ENCODE results near the gene ZDHHC22. TPM values are rescaled to one million over a fixed set of nuclear protein-coding genes. Genes with fewer than 3 reads are reported as not detected.

ZDHHC22 gene
- polyA plus RNA-seq, 1 of the 3 experiments (the other 2 are of a cell fraction) = not detected

DNA sequence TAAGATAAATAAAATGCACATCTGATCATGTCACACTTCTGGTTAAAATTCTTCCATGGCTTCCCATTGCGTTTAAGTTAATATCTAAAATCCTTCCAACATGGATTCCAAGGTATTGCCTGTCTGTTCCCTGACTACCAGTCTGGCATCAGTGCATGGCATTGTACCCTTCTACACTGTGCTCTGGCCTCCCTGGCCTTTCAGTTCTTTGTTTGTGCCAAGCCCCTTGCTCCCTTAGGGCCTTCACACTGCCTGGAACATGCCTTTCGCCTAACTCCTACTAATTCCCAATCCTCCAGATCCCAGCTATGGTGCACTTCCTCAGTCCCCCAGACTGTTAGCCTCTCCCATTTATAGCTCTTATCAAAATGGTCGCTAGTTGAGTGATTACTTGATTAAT, 37.2 kb downstream of the ZDHHC22 start:
- TF ChIP-seq SMC3 (IDR thresholded peaks at IDR 0.05; ENCODE audit: low read depth, low read length) (no peak), CTCF (IDR thresholded peaks at IDR 0.05) (no peak), NFIC (IDR thresholded peaks at IDR 0.05; ENCODE audit: borderline replicate concordance) (no peak), TCF12 (IDR thresholded peaks at IDR 0.05) (no peak), FOSL2 (IDR thresholded peaks at IDR 0.05; ENCODE audit: borderline replicate concordance, low read depth) (no peak), TAF1 (IDR thresholded peaks at IDR 0.05; ENCODE audit: borderline replicate concordance, low read depth, low read length) (no peak), ELF1 (IDR thresholded peaks at IDR 0.05) (no peak), TEAD4 (IDR thresholded peaks at IDR 0.05; ENCODE audit: borderline replicate concordance, insufficient read depth) (no peak)
- TF ChIP-seq, protein P1, sequence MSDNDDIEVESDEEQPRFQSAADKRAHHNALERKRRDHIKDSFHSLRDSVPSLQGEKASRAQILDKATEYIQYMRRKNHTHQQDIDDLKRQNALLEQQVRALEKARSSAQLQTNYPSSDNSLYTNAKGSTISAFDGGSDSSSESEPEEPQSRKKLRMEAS (IDR thresholded peaks at IDR 0.05; ENCODE audit: low read depth) = no peak
- TF ChIP-seq, protein P2, sequence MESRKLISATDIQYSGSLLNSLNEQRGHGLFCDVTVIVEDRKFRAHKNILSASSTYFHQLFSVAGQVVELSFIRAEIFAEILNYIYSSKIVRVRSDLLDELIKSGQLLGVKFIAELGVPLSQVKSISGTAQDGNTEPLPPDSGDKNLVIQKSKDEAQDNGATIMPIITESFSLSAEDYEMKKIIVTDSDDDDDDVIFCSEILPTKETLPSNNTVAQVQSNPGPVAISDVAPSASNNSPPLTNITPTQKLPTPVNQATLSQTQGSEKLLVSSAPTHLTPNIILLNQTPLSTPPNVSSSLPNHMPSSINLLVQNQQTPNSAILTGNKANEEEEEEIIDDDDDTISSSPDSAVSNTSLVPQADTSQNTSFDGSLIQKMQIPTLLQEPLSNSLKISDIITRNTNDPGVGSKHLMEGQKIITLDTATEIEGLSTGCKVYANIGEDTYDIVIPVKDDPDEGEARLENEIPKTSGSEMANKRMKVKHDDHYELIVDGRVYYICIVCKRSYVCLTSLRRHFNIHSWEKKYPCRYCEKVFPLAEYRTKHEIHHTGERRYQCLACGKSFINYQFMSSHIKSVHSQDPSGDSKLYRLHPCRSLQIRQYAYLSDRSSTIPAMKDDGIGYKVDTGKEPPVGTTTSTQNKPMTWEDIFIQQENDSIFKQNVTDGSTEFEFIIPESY (IDR thresholded peaks at IDR 0.05; ENCODE audit: borderline replicate concordance, low read depth) = no peak
- no peaks in the 10 kb centered on the region for H3K9me2 ChIP-seq
- WGBS (ENCODE audit: low lambda C conversion rate) = 84% methylated on average over 3 of the region's 3 CpGs
- no peak overlapping the region for H3K4me2 ChIP-seq
- ChIA-PET POLR2A (no interaction called here), CTCF (interaction anchor here (0.9 to 2.6 kb wide), 7 partner anchors 20 to 244 kb away, joined by 3 to 10 read pairs (median 4); no protein-coding TSS in a partner anchor)
- H3K4me3 ChIP-seq (ENCODE audit: low read depth in 2 of 2, low read length in 1 of 2) = no peak overlapping the region
- H3K79me2 ChIP-seq (ENCODE audit: insufficient read depth) = peaks cover 26% of the 10 kb centered on the region
- H3K9me3 ChIP-seq = no peaks in the 10 kb centered on the region
- no peaks in the 10 kb centered on the region for H3K27me3 ChIP-seq (ENCODE audit: insufficient read depth)
- no peak overlapping the region for H2AFZ ChIP-seq (ENCODE audit: low read depth)
- H3K36me3 ChIP-seq (replicated peaks in 1 of 2; ENCODE audit: control insufficient read depth in 1 of 2, insufficient read depth in 2 of 2, low read length in 1 of 2) = peaks cover 29 to 33% of the 10 kb centered on the region in 2 experiments
- H3K27ac ChIP-seq (ENCODE audit: low read depth in 2 of 2, low read length in 1 of 2) = no peak overlapping the region
- no peaks in the 10 kb centered on the region for H3F3A ChIP-seq (replicated peaks; ENCODE audit: insufficient read depth)
- H4K20me1 ChIP-seq (ENCODE audit: insufficient read depth) = no peaks in the 10 kb centered on the region
- H3K4me1 ChIP-seq (ENCODE audit: control insufficient read depth in 1 of 2, insufficient read depth in 2 of 2, low read depth in 1 of 2, low read length in 1 of 2) = peaks cover 4 to 5% of the 10 kb centered on the region in 2 experiments; a peak in 2 of 4 replicates
- H3K9ac ChIP-seq = no peak overlapping the region
- DNase-seq = no peak

- H3F3A ChIP-seq (replicated peaks; ENCODE audit: insufficient read depth) = no peaks in the 10 kb centered on the region
- 95% methylated on average over 6 of the region's 6 CpGs for WGBS (ENCODE audit: low lambda C conversion rate)
- ChIA-PET CTCF (interaction anchor here (1.0 to 2.6 kb wide), 6 partner anchors 20 to 243 kb away, joined by 3 to 10 read pairs (median 5); no protein-coding TSS in a partner anchor), POLR2A (no interaction called here)
- peaks cover 7 to 8% of the 10 kb centered on the region in 2 experiments; a peak in 2 of 4 replicates for H3K4me1 ChIP-seq (ENCODE audit: control insufficient read depth in 1 of 2, insufficient read depth in 2 of 2, low read depth in 1 of 2, low read length in 1 of 2)
- no peak overlapping the region for H3K27ac ChIP-seq (ENCODE audit: low read depth in 2 of 2, low read length in 1 of 2)
- no peak overlapping the region for H3K4me3 ChIP-seq (ENCODE audit: low read depth in 2 of 2, low read length in 1 of 2)
- DNase-seq = no peak
- H3K9ac ChIP-seq = no peak overlapping the region
- H2AFZ ChIP-seq (ENCODE audit: low read depth) = no peak overlapping the region
- no peak overlapping the region for H3K4me2 ChIP-seq
- H3K36me3 ChIP-seq (replicated peaks in 1 of 2; ENCODE audit: control insufficient read depth in 1 of 2, insufficient read depth in 2 of 2, low read length in 1 of 2) = peaks cover 27 to 29% of the 10 kb centered on the region in 2 experiments
- no peaks in the 10 kb centered on the region for H3K9me3 ChIP-seq
- no peaks in the 10 kb centered on the region for H3K27me3 ChIP-seq (ENCODE audit: insufficient read depth)
- TF ChIP-seq MXI1 (IDR thresholded peaks at IDR 0.05; ENCODE audit: low read depth, low read length) (no peak), TEAD4 (IDR thresholded peaks at IDR 0.05; ENCODE audit: borderline replicate concordance, insufficient read depth) (no peak), FOSL2 (IDR thresholded peaks at IDR 0.05; ENCODE audit: borderline replicate concordance, low read depth) (no peak), RXRA (IDR thresholded peaks at IDR 0.05; ENCODE audit: borderline replicate concordance, low read depth) (no peak), TAF1 (IDR thresholded peaks at IDR 0.05; ENCODE audit: borderline replicate concordance, low read depth, low read length) (no peak), JUND (IDR thresholded peaks at IDR 0.05) (no peak), CHD2 (IDR thresholded peaks at IDR 0.05; ENCODE audit: low read length, partially characterized antibody) (no peak)
- TF ChIP-seq, protein P3, sequence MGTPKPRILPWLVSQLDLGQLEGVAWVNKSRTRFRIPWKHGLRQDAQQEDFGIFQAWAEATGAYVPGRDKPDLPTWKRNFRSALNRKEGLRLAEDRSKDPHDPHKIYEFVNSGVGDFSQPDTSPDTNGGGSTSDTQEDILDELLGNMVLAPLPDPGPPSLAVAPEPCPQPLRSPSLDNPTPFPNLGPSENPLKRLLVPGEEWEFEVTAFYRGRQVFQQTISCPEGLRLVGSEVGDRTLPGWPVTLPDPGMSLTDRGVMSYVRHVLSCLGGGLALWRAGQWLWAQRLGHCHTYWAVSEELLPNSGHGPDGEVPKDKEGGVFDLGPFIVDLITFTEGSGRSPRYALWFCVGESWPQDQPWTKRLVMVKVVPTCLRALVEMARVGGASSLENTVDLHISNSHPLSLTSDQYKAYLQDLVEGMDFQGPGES (IDR thresholded peaks at IDR 0.05; ENCODE audit: low read depth, low read length) = no peak
- no peaks in the 10 kb centered on the region for H3K9me2 ChIP-seq
- peaks cover 31% of the 10 kb centered on the region for H3K79me2 ChIP-seq (ENCODE audit: insufficient read depth)
- no peaks in the 10 kb centered on the region for H4K20me1 ChIP-seq (ENCODE audit: insufficient read depth)
Measured at GRCh38 chr14:77103951-77104350, 37.6 kb downstream of the ZDHHC22 start.

Data from SK-N-SH (cell line).